ENCODE data around the gene BID.
"Not testable (repeated sequence)": the region's sequence is repeated elsewhere in the genome, so short reads cannot be mapped to it uniquely, and the experiment has no call there.

The BID gene

GRCh38 chr22:17698276-17698675, 76.0 kb downstream of the BID start:
- DNase-seq: not testable (repeated sequence)

GRCh38 chr22:17697196-17697595, 77.1 kb downstream of the BID start:
- DNase-seq: not testable (repeated sequence)

GRCh38 chr22:17695986-17696385, 78.3 kb downstream of the BID start:
- DNase-seq: no peak

GRCh38 chr22:17694752-17695151, 79.5 kb downstream of the BID start:
- no peak for DNase-seq

- no peak for DNase-seq
These were observed 80.1 kb downstream of the BID start for GRCh38 chr22:17694193-17694592.

- no peak for DNase-seq
These were observed 81.4 kb downstream of the BID start for GRCh38 chr22:17692841-17693240.

GRCh38 chr22:17684245-17684644, 90.0 kb downstream of the BID start:
- DNase-seq: no peak

All from stimulated activated CD4-positive, alpha-beta T cell treated with anti-CD3 and anti-CD28 coated beads, Interleukin-2, amount 100 ng/mL, for 48 hours (primary cell).